B cell (primary cell): Measurements from ENCODE around the gene NEDD1. TPM values are rescaled to one million over a fixed set of nuclear protein-coding genes. Genes with fewer than 3 reads are reported as not detected.

Experiments used
- ATAC-seq: fragments of 200-7000 bp; cut with Tn5 transposase; one replicate; pipeline ENCODE4 v1.10.0; 2021; ENCODE audit warnings: low read depth, mild to moderate bottlenecking, moderate number of reproducible peaks, moderate library complexity
- CTCF ChIA-PET: fragments of 350-600 bp; sonication (Branson Sonifier 250); formaldehyde crosslinking; loops from one replicate; lab custom pipeline; 2021; ENCODE audit warnings: antibody characterized with exemption, inconsistent platforms; lab: Charles Lee
- POLR2A ChIA-PET: fragments of 350-600 bp; sonication (Branson Sonifier 250); formaldehyde crosslinking; loops from one replicate; lab custom pipeline; 2021; ENCODE audit warnings: antibody characterized with exemption; lab: Charles Lee
- DNase-seq: peaks from one replicate; pipeline ENCODE4 v3.0.0; 2013
- H2AFZ ChIP-seq: 2 replicates; pipeline ENCODE4 v1.6.1; 2012; ENCODE audit warnings: mild to moderate bottlenecking, low read depth, low read length; ENCODE audit not compliant: insufficient read depth, poor library complexity, severe bottlenecking
- H3K27ac ChIP-seq, 2 donors: 1 replicate in 1 of 2; 2 replicates in 1 of 2; pipeline ENCODE4 v1.5.1; 2012 to 2013; ENCODE audit warnings: low read length in 2 of 2, mild to moderate bottlenecking in 2 of 2, moderate library complexity in 1 of 2
- H3K27me3 ChIP-seq, 4 experiments: fragments of 200-600 bp in 1 of 4; sonication (generic) in 1 of 4; replicated peaks in 1 of 4; 1 replicate in 2 of 4; 2 replicates in 2 of 4; pipeline versions ENCODE4 v1.6.1 to v1.7.0; 2013 to 2016; ENCODE audit warnings: low read length in 3 of 4, mild to moderate bottlenecking in 2 of 4, mixed read lengths in 1 of 4, moderate library complexity in 1 of 4; ENCODE audit not compliant: insufficient read depth in 4 of 4, control insufficient read depth in 3 of 4; ENCODE audit errors: control extremely low read depth in 1 of 4
- H3K36me3 ChIP-seq, 2 experiments: replicated peaks in 1 of 2; 1 replicate in 1 of 2; 2 replicates in 1 of 2; pipeline versions ENCODE4 v1.6.1 to v1.7.1; 2013; ENCODE audit warnings: low read length in 1 of 2; ENCODE audit not compliant: insufficient read depth in 2 of 2, control insufficient read depth in 1 of 2; ENCODE audit errors: control extremely low read depth in 1 of 2, extremely low read depth in 1 of 2
- H3K4me1 ChIP-seq, 2 donors: fragments of 200-600 bp in 1 of 2; sonication (generic) in 1 of 2; 1 replicate in 1 of 2; 2 replicates in 1 of 2; pipeline versions ENCODE4 v1.5.1 to v1.6.1; 2013 to 2017; ENCODE audit warnings: low read length in 2 of 2; ENCODE audit not compliant: control insufficient read depth in 2 of 2, insufficient read depth in 2 of 2
- H3K4me2 ChIP-seq: replicated peaks from 2 replicates; pipeline ENCODE3; 2012; ENCODE audit warnings: mild to moderate bottlenecking, low read depth, low read length; ENCODE audit not compliant: poor library complexity, severe bottlenecking
- H3K4me3 ChIP-seq, 5 experiments: fragments of 200-600 bp in 1 of 5; sonication (generic) in 1 of 5; 1 replicate in 3 of 5; 2 replicates in 2 of 5; pipeline versions ENCODE4 v1.5.1 to v1.7.0; 2011 to 2016; ENCODE audit warnings: low read length in 4 of 5, mild to moderate bottlenecking in 4 of 5, low read depth in 2 of 5, control low read depth in 1 of 5, moderate library complexity in 1 of 5; ENCODE audit not compliant: insufficient read depth in 1 of 5; ENCODE audit errors: control extremely low read depth in 1 of 5, extremely low read depth in 1 of 5
- H3K79me2 ChIP-seq: fragments of 200-600 bp; sonication (generic); one replicate; pipeline ENCODE4 v1.6.0; 2016; ENCODE audit warnings: low read length; ENCODE audit not compliant: control insufficient read depth, insufficient read depth
- H3K9ac ChIP-seq: fragments of 200-600 bp; sonication (generic); 2 replicates; pipeline ENCODE4 v1.6.1; 2017; ENCODE audit warnings: mild to moderate bottlenecking, low read length, moderate library complexity
- H3K9me3 ChIP-seq, 3 donors: one replicate each; pipeline versions ENCODE4 v1.6.1 to v1.7.1; 2013; ENCODE audit warnings: low read length in 2 of 3; ENCODE audit not compliant: control insufficient read depth in 2 of 3, insufficient read depth in 1 of 3; ENCODE audit errors: control extremely low read depth in 1 of 3
- H4K20me1 ChIP-seq: 2 replicates; pipeline ENCODE4 v1.6.0; 2012; ENCODE audit warnings: mild to moderate bottlenecking, low read length; ENCODE audit not compliant: insufficient read depth, control insufficient read depth, poor library complexity, severe bottlenecking
- H3K27ac Mint-ChIP-seq: one replicate; pipeline ENCODE4 v1.8.0; 2021; ENCODE audit warnings: mixed read lengths
- H3K27me3 Mint-ChIP-seq: one replicate; pipeline ENCODE4 v1.8.0; 2021; ENCODE audit warnings: mixed read lengths
- H3K4me1 Mint-ChIP-seq: one replicate; pipeline ENCODE4 v1.8.0; 2021; ENCODE audit warnings: mixed read lengths
- H3K4me3 Mint-ChIP-seq: one replicate; pipeline ENCODE4 v1.8.0; 2021; ENCODE audit warnings: mixed read lengths
- H3K9me3 Mint-ChIP-seq: one replicate; pipeline ENCODE4 v1.8.0; 2022; ENCODE audit warnings: mixed read lengths; ENCODE audit not compliant: insufficient read depth
- EZH2 ChIP-seq: IDR thresholded peaks from 2 replicates; pipeline ENCODE4 v1.6.1; 2012; ENCODE audit warnings: borderline replicate concordance, low read depth, mild to moderate bottlenecking, moderate library complexity, low read length; ENCODE audit not compliant: insufficient read depth, poor library complexity, severe bottlenecking
- WGBS: methylation state at CpG from one replicate; pipeline ENCODE4 v1.1.5; 2013; ENCODE audit warnings: missing lambda C conversion rate; ENCODE audit not compliant: insufficient coverage; 5-methylcytosine and 5-hydroxymethylcytosine counted together
- intact Hi-C: fragments of 100-400 bp; cut with micrococcal nuclease; formaldehyde crosslinking; loops from one replicate; pipeline ENCODE4 v1.10.0; 2022
- polyA plus RNA-seq: library from polyadenylated mRNA; depleted of rRNA; stranded (reverse); fragments of >200 nt; gene quantifications from 2 replicates; pipeline ENCODE4 v1.2.3, GENCODE V29; 2012
- total RNA-seq, 2 donors: library from RNA; stranded (reverse); fragments of 120-200 nt in 1 of 2; gene quantifications; 1 replicate in 1 of 2; 2 replicates in 1 of 2; pipeline versions ENCODE4 v1.2.3 to v1.2.4, GENCODE V29; 2013 to 2022
- TF ChIP-seq, protein P1 (sequence below): fragments of 200-600 bp; IDR thresholded peaks from one replicate; pipeline ENCODE4 v1.8.0; 2022; ENCODE audit warnings: antibody characterized with exemption, mild to moderate bottlenecking

The NEDD1 gene
- total and polyA plus RNA-seq, 2 donors (not counting 1 experiment from before 2014, with no cell fraction given), result 7.4 to 20.3 TPM

DNA sequence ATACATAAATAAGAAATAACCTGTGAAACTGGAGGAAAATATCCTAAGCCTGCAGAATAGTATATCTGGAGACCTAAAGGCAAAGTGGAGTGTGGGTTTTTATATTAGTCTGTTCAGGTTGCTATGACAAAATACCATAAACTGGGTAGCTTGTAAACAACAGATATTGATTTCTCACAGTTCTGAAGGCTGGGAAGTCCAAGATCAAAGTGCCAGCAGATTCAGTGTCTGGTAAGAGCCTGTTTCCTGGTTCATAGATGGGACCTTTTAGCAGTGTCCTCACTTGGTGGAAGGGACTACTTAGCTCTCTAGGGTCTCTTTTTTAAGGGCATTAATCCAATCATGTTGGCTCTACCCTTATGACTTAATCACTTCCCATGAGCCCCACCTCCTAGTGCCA, 25.4 kb upstream of the NEDD1 start:
- DNase-seq (no peak), ATAC-seq (no peak)
- peaks cover 2% of the 10 kb centered on the region for H3K9me3 Mint-ChIP-seq
- peaks cover 0 to 4% (median 0%) of the 10 kb centered on the region in 4 experiments for H3K27me3 ChIP-seq
- H3K27me3 Mint-ChIP-seq, result peaks cover 23% of the 10 kb centered on the region
- H3K9me3 ChIP-seq, result no peaks in the 10 kb centered on the region
- H3K4me1 Mint-ChIP-seq, result no peaks in the 10 kb centered on the region
- no peak overlapping the region for H3K27ac Mint-ChIP-seq
- no peak overlapping the region for H3K4me2 ChIP-seq
- no peaks in the 10 kb centered on the region for H3K79me2 ChIP-seq
- POLR2A ChIA-PET, result no interaction called here
- H3K4me3 Mint-ChIP-seq, result no peak overlapping the region
- no peak for TF ChIP-seq EZH2
- TF ChIP-seq, protein P1, sequence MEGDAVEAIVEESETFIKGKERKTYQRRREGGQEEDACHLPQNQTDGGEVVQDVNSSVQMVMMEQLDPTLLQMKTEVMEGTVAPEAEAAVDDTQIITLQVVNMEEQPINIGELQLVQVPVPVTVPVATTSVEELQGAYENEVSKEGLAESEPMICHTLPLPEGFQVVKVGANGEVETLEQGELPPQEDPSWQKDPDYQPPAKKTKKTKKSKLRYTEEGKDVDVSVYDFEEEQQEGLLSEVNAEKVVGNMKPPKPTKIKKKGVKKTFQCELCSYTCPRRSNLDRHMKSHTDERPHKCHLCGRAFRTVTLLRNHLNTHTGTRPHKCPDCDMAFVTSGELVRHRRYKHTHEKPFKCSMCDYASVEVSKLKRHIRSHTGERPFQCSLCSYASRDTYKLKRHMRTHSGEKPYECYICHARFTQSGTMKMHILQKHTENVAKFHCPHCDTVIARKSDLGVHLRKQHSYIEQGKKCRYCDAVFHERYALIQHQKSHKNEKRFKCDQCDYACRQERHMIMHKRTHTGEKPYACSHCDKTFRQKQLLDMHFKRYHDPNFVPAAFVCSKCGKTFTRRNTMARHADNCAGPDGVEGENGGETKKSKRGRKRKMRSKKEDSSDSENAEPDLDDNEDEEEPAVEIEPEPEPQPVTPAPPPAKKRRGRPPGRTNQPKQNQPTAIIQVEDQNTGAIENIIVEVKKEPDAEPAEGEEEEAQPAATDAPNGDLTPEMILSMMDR, result no peak
- no peaks in the 10 kb centered on the region for H3K4me1 ChIP-seq
- no peaks in the 10 kb centered on the region for H3K36me3 ChIP-seq
- no peaks in the 10 kb centered on the region for H4K20me1 ChIP-seq
- CTCF ChIA-PET, result no interaction called here
- H2AFZ ChIP-seq, result no peak overlapping the region
- H3K9ac ChIP-seq, result no peak overlapping the region
- H3K4me3 ChIP-seq, result no peak overlapping the region
- intact Hi-C loops, result no loop called here
- H3K27ac ChIP-seq, result no peak overlapping the region

DNA sequence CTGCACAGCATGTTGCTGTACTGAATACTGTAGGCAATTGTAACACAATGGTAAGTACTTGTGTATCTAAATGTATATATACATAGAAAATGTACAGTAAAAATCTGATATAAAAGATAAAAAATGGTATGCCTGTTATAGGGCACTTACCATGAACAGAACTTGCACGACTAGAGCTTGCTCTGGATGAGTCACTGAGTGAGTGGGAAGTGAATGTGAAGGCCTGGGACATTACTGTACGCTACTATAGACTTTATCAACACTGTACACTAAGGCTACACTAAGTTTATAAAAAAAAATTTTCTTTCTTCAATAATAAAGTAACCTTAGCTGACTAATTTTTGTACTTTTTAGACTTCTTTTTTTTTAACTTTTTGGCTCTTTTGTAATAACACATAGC, 24.2 kb upstream of the NEDD1 start:
- no peak overlapping the region for H3K9ac ChIP-seq
- no peak overlapping the region for H3K27ac Mint-ChIP-seq
- no peaks in the 10 kb centered on the region for H3K4me1 ChIP-seq
- POLR2A ChIA-PET, result no interaction called here
- no peaks in the 10 kb centered on the region for H3K9me3 ChIP-seq
- H3K4me2 ChIP-seq, result no peak overlapping the region
- CTCF ChIA-PET, result no interaction called here
- peaks cover 2% of the 10 kb centered on the region for H3K9me3 Mint-ChIP-seq
- TF ChIP-seq, protein P1, result no peak
- TF ChIP-seq EZH2, result no peak
- DNase-seq, result no peak
- WGBS, result no CpG with 5 or more reads among the region's 2 CpGs
- H3K27me3 ChIP-seq, result peaks cover 0 to 4% (median 0%) of the 10 kb centered on the region in 4 experiments
- no peaks in the 10 kb centered on the region for H3K4me1 Mint-ChIP-seq
- no peaks in the 10 kb centered on the region for H3K79me2 ChIP-seq
- no peak overlapping the region for H3K27ac ChIP-seq
- intact Hi-C loops, result no loop called here
- no peak overlapping the region for H2AFZ ChIP-seq
- no peaks in the 10 kb centered on the region for H4K20me1 ChIP-seq
- ATAC-seq, result no peak
- H3K36me3 ChIP-seq, result no peaks in the 10 kb centered on the region
- H3K4me3 ChIP-seq, result no peak overlapping the region
- peaks cover 16% of the 10 kb centered on the region for H3K27me3 Mint-ChIP-seq
- no peak overlapping the region for H3K4me3 Mint-ChIP-seq
